ENCODE results near the gene CENPO.

The CENPO gene

GRCh38 chr2:24806661-24807036, 13.4 kb downstream of the CENPO start:
- no peak overlapping the region for H3K4me3 ChIP-seq (replicated peaks; ENCODE audit: insufficient read depth, low read length)
- no peaks in the 10 kb centered on the region for H3K27me3 ChIP-seq (ENCODE audit: insufficient read depth, poor library complexity, severe bottlenecking)
- no peak for TF ChIP-seq POLR2AphosphoS5 (IDR thresholded peaks at IDR 0.05; ENCODE audit: low read depth)
- no peak overlapping the region for H3K27ac ChIP-seq (replicated peaks)
- DNase-seq (ENCODE audit: low read depth in 1 of 2, low spot score in 1 of 2): no peak

GRCh38 chr2:24809316-24810007, 16.2 kb downstream of the CENPO start:
- H3K4me3 ChIP-seq (replicated peaks; ENCODE audit: insufficient read depth, low read length): no peak overlapping the region
- H3K27ac ChIP-seq (replicated peaks): no peak overlapping the region
- no peak for DNase-seq (ENCODE audit: low read depth in 1 of 2, low spot score in 1 of 2)
- TF ChIP-seq GABPA (IDR thresholded peaks at IDR 0.05; ENCODE audit: low read depth): no peak
- H3K27me3 ChIP-seq (ENCODE audit: insufficient read depth, poor library complexity, severe bottlenecking): no peaks in the 10 kb centered on the region

DNA sequence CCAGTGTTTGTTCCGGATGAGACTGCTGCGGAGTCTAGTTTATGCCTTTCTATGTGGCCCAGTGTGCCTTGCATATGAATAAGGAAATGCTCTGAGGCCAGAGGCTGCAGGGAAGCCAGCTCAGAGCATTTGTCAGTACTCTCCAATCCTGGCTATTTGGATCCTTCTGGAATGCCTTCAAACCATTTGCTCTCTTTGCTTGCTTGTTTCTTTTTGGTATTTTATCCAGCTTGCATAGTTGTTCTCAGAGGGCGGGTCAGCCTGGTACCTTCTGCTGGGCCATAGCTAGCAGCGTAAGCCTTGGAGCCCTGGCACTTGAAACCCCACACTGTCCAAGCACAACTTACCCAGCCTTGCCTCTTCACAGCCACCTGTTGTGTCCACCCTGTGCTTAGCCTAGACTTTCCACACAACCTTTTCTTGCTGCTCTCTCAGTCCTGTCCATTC, 20.5 kb downstream of the CENPO start:
- Histone ChIP-seq H3K27me3 (ENCODE audit: insufficient read depth, poor library complexity, severe bottlenecking) (no peaks in the 10 kb centered on the region), H3K4me3 (replicated peaks; ENCODE audit: insufficient read depth, low read length) (no peak overlapping the region), H3K27ac (replicated peaks) (no peak overlapping the region)
- DNase-seq (ENCODE audit: low read depth in 1 of 2, low spot score in 1 of 2): no peak
- no peak for TF ChIP-seq GABPA (IDR thresholded peaks at IDR 0.05; ENCODE audit: low read depth)
- no peak for TF ChIP-seq SPI1 (IDR thresholded peaks at IDR 0.05; ENCODE audit: borderline replicate concordance, low read depth)
- TF ChIP-seq POLR2AphosphoS5 (IDR thresholded peaks at IDR 0.05; ENCODE audit: low read depth): no peak
- TF ChIP-seq REST (IDR thresholded peaks at IDR 0.05; ENCODE audit: insufficient replicate concordance, low read depth): no peak
- TF ChIP-seq, protein P1, sequence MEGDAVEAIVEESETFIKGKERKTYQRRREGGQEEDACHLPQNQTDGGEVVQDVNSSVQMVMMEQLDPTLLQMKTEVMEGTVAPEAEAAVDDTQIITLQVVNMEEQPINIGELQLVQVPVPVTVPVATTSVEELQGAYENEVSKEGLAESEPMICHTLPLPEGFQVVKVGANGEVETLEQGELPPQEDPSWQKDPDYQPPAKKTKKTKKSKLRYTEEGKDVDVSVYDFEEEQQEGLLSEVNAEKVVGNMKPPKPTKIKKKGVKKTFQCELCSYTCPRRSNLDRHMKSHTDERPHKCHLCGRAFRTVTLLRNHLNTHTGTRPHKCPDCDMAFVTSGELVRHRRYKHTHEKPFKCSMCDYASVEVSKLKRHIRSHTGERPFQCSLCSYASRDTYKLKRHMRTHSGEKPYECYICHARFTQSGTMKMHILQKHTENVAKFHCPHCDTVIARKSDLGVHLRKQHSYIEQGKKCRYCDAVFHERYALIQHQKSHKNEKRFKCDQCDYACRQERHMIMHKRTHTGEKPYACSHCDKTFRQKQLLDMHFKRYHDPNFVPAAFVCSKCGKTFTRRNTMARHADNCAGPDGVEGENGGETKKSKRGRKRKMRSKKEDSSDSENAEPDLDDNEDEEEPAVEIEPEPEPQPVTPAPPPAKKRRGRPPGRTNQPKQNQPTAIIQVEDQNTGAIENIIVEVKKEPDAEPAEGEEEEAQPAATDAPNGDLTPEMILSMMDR (IDR thresholded peaks at IDR 0.05; ENCODE audit: insufficient read depth, low read length): no peak

DNA sequence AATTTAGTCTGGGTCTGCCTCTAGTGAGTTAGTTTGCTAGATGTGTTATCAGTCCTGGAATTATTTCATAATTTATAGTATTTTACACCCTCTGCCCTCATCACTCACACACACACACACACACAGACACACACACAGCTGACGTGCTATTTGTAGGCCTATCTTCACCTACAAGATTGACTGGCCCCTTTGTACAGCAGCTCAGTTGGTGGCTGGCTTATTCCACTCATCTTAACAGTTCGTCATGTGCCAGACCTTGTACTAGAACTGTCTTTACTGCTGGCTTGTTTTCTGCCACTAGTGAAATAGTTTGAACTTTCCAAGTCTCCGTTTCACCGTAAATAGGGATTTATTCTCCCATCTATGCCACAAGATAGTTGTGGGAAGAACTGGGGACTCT, 21.3 kb downstream of the CENPO start:
- no peak for TF ChIP-seq SPI1 (IDR thresholded peaks at IDR 0.05; ENCODE audit: borderline replicate concordance, low read depth)
- TF ChIP-seq POLR2AphosphoS5 (IDR thresholded peaks at IDR 0.05; ENCODE audit: low read depth): no peak
- TF ChIP-seq, protein P1 (IDR thresholded peaks at IDR 0.05; ENCODE audit: insufficient read depth, low read length): no peak
- no peak for TF ChIP-seq GABPA (IDR thresholded peaks at IDR 0.05; ENCODE audit: low read depth)
- TF ChIP-seq REST (IDR thresholded peaks at IDR 0.05; ENCODE audit: insufficient replicate concordance, low read depth): no peak
- Histone ChIP-seq H3K27ac (replicated peaks) (no peak overlapping the region), H3K27me3 (ENCODE audit: insufficient read depth, poor library complexity, severe bottlenecking) (no peaks in the 10 kb centered on the region), H3K4me3 (replicated peaks; ENCODE audit: insufficient read depth, low read length) (no peak overlapping the region)
- DNase-seq (ENCODE audit: low read depth in 1 of 2, low spot score in 1 of 2): no peak

DNA sequence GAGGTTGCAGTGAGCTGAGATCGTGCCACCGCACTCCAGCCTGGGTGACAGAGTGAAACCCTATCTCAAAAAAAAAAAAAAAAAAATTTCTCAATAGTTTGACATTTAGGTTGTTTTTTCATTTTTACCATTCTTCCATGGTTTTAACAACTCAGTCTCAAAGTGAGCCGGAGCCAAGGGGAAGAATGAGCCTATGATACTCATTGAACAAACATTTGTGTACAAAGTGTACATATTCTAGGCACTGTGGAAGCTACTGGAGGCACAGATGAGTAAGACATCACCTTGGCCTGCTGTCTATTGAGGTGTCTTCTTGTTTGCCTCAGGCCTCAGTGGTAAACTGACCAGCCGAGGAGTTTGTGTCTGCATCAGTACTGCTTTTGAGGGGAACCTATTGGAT, 21.9 kb downstream of the CENPO start:
- no peak for DNase-seq (ENCODE audit: low read depth in 1 of 2, low spot score in 1 of 2)
- H3K4me3 ChIP-seq (replicated peaks; ENCODE audit: insufficient read depth, low read length): no peak overlapping the region
- no peak overlapping the region for H3K27ac ChIP-seq (replicated peaks)
- no peak for TF ChIP-seq POLR2AphosphoS5 (IDR thresholded peaks at IDR 0.05; ENCODE audit: low read depth)
- TF ChIP-seq SPI1 (IDR thresholded peaks at IDR 0.05; ENCODE audit: borderline replicate concordance, low read depth): no peak
- no peak for TF ChIP-seq GABPA (IDR thresholded peaks at IDR 0.05; ENCODE audit: low read depth)
- TF ChIP-seq, protein P1 (IDR thresholded peaks at IDR 0.05; ENCODE audit: insufficient read depth, low read length): no peak
- no peak for TF ChIP-seq REST (IDR thresholded peaks at IDR 0.05; ENCODE audit: insufficient replicate concordance, low read depth)
- H3K27me3 ChIP-seq (ENCODE audit: insufficient read depth, poor library complexity, severe bottlenecking): no peaks in the 10 kb centered on the region
